ENCODE results near the gene ACBD7. TPM values are rescaled to one million over a fixed set of nuclear protein-coding genes. Genes with fewer than 3 reads are reported as not detected.

Gene ACBD7
- total RNA-seq, 1 donor from 2014 or later = 0.26 TPM

- no peaks in the 10 kb centered on the region for H3K27me3 ChIP-seq (ENCODE audit: control insufficient read depth, insufficient read depth, low read length)
- DNase-seq (ENCODE audit: low read depth) (no peak), FAIRE-seq (no peak)
- no peak for TF ChIP-seq CTCF (IDR thresholded peaks at IDR 0.05; ENCODE audit: insufficient read depth, low read length, severe bottlenecking)
- H3K4me3 ChIP-seq (ENCODE audit: low read depth, low read length) = no peak overlapping the region
- H3K36me3 ChIP-seq (ENCODE audit: control insufficient read depth, insufficient read depth, low read length) = no peaks in the 10 kb centered on the region
These were observed 36.3 kb upstream of the ACBD7 start for GRCh38 chr10:15124908-15125307.

GRCh38 chr10:15124190-15124589 lies 35.6 kb upstream of the ACBD7 start:
- no peak for TF ChIP-seq CTCF (IDR thresholded peaks at IDR 0.05; ENCODE audit: insufficient read depth, low read length, severe bottlenecking)
- Histone ChIP-seq H3K4me3 (ENCODE audit: low read depth, low read length) (no peak overlapping the region), H3K27me3 (ENCODE audit: control insufficient read depth, insufficient read depth, low read length) (no peaks in the 10 kb centered on the region), H3K36me3 (ENCODE audit: control insufficient read depth, insufficient read depth, low read length) (no peaks in the 10 kb centered on the region)
- DNase-seq (ENCODE audit: low read depth) (no peak), FAIRE-seq (no peak)

- no peaks in the 10 kb centered on the region for H3K27me3 ChIP-seq (ENCODE audit: control insufficient read depth, insufficient read depth, low read length)
- TF ChIP-seq CTCF (IDR thresholded peaks at IDR 0.05; ENCODE audit: insufficient read depth, low read length, severe bottlenecking) = no peak
- H3K4me3 ChIP-seq (ENCODE audit: low read depth, low read length) = no peak overlapping the region
- FAIRE-seq (no peak), DNase-seq (ENCODE audit: low read depth) (peak; percentile 99)
- H3K36me3 ChIP-seq (ENCODE audit: control insufficient read depth, insufficient read depth, low read length) = no peaks in the 10 kb centered on the region
These were observed 35.2 kb upstream of the ACBD7 start for GRCh38 chr10:15123749-15124184.

GRCh38 chr10:15122477-15123030 lies 34.0 kb upstream of the ACBD7 start:
- DNase-seq (ENCODE audit: low read depth) (no peak), FAIRE-seq (no peak)
- Histone ChIP-seq H3K36me3 (ENCODE audit: control insufficient read depth, insufficient read depth, low read length) (no peaks in the 10 kb centered on the region), H3K4me3 (ENCODE audit: low read depth, low read length) (no peak overlapping the region), H3K27me3 (ENCODE audit: control insufficient read depth, insufficient read depth, low read length) (no peaks in the 10 kb centered on the region)
- TF ChIP-seq CTCF (IDR thresholded peaks at IDR 0.05; ENCODE audit: insufficient read depth, low read length, severe bottlenecking) = no peak

- H3K4me3 ChIP-seq (ENCODE audit: low read depth, low read length) = no peak overlapping the region
- DNase-seq (ENCODE audit: low read depth) (peak; percentile 16), FAIRE-seq (no peak)
- no peak for TF ChIP-seq CTCF (IDR thresholded peaks at IDR 0.05; ENCODE audit: insufficient read depth, low read length, severe bottlenecking)
- no peaks in the 10 kb centered on the region for H3K36me3 ChIP-seq (ENCODE audit: control insufficient read depth, insufficient read depth, low read length)
- H3K27me3 ChIP-seq (ENCODE audit: control insufficient read depth, insufficient read depth, low read length) = no peaks in the 10 kb centered on the region
These were observed 33.1 kb upstream of the ACBD7 start for GRCh38 chr10:15121707-15122106.

GRCh38 chr10:15120523-15120922 lies 31.9 kb upstream of the ACBD7 start:
- H3K27me3 ChIP-seq (ENCODE audit: control insufficient read depth, insufficient read depth, low read length) = no peaks in the 10 kb centered on the region
- peak; percentile 86 for DNase-seq (ENCODE audit: low read depth)
- no peaks in the 10 kb centered on the region for H3K36me3 ChIP-seq (ENCODE audit: control insufficient read depth, insufficient read depth, low read length)
- no peak for TF ChIP-seq CTCF (IDR thresholded peaks at IDR 0.05; ENCODE audit: insufficient read depth, low read length, severe bottlenecking)
- no peak overlapping the region for H3K4me3 ChIP-seq (ENCODE audit: low read depth, low read length)
- FAIRE-seq = no peak

All from bronchial epithelial cell (primary cell).